GM20000 (cell line): ENCODE data around the gene TTYH1.
"Not testable (repeated sequence)": the region's sequence is repeated elsewhere in the genome, so short reads cannot be mapped to it uniquely, and the experiment has no call there.

Experiments used
- DNase-seq: peaks from one replicate; pipeline ENCODE4 v3.0.0; 2012; ENCODE audit warnings: low spot score
- CTCF ChIP-seq: IDR thresholded peaks from 2 replicates; pipeline ENCODE4 v1.5.1; 2012; ENCODE audit warnings: mild to moderate bottlenecking, control low read depth; ENCODE audit errors: extremely low read depth, missing control alignments

Gene TTYH1

DNA sequence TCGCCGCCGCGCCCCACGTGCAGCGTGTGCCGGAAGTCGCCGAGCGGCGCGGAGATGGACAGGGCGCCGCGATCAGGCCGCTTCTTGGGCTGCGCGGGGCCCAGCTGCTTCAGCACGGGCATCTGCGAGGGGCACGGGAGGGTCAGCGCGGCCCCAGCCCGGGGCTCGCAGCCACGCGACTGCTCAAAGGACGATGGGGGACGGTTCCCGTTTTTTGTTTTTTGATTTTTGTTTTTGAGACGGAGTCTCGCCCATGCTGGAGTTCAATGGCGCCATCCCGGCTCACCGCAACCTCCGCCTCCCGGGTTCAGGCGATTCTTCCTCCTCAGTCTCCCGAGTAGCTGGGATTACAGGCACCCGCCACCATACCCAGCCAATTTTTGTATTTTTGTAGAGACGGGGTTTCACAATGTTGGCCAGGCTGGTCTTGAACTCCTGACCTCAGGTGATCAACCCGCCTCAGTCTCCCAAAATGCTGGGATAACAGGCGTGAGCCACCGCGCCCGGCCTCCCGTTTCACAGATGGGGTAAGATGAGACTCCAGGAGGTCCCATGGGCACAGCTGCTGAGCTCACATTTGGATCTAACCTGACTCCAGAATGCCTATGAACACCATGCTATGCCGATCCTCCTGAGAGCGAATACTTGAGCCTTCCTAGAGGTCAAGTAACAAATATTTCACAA is 50.3 kb downstream of the TTYH1 start:
- no peak for DNase-seq

DNA sequence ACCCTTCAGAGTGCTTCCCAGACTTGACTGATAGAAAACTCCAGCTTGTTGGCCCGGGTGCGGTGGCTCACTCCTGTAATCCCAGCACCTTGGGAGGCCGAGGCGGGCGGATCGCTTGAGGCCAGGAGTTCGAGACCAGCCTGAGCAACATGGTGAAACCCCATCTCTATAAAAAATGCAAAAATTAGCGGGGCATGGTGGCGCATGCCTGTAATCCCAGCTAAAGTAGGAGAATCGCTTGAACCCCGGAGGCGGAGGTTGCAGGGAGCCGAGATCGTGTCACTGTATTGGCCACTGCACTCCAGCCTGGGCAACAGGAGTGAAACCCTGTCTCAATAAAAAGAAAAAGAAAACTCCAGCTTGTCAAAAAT is 50.8 kb downstream of the TTYH1 start:
- not testable (repeated sequence) for DNase-seq

More for the DNA sequence above, 50.3 kb downstream of the TTYH1 start:
- no peak for TF ChIP-seq CTCF

- no peak for TF ChIP-seq CTCF
- DNase-seq: peak; percentile 8
These were observed 54.3 kb downstream of the TTYH1 start for GRCh38 chr19:54469496-54469934.

DNA sequence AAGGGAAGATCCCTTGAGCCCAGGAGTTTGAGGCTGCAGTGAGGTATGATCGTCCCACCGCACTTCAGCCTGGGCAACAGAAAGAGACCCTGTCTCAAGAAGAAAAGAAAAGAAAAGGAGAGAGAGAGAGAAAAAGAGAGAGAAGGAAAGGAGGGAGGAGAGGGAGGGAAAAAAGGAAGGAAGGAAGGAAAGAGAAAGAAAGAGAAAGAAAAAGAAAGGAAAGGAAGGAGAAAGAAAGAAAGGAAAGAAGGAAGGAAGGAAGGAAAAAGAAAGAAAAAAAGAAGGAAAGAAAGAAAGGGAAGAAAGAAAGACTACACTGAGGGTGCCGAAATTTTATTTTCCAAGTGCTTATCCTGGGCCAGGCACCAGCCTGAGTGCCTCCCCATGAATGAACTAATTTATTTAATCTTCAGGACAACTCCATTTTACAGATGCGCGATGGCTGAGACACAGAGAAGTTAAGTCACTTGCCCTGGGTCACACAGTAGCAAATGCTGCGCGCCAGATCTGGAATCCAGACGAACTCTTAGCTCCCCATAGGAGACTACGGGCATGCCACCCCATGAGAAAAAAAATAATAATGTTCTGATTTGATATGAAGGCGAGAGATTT is 55.1 kb downstream of the TTYH1 start:
- DNase-seq: no peak
- no peak for TF ChIP-seq CTCF

DNA sequence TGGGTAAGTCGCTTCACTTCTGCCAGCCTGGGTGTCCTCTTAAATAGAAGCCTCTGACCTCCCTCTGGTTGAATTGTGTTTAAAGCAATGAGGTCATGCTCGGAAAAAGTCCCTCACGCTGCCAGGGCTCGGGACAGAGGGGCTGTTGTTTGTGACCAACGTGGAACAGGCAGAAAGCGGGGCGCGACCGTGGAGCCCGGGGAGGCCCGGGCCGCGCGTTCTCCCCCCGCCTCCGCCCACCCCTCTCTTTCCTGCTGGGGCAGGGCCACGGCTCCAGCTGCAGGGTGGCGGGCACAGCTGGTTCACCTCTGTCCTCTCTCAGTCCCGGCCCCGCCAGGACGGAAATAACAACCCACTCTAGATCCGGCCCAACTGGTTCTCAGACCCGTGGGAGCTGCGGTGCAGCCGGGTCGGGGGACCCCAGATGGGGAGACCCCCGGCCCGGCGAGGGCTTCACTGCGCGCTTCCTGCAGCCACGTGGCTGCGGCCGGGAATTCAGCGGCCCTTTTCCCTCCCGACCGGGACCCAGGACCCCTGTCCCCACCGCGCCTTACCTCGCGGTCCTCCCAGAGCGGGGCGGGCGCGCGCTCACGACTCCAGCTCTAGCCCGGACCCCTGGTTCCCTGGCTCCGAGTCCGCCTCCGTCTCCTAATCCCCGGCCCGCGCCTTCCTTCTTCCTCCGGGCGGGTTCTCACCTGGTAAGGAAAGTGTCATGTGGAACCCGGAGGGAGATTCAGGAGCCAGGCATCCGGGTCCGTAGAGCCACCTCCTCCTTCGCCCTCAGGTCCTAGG is 55.9 kb downstream of the TTYH1 start:
- DNase-seq: peak; percentile 55
- TF ChIP-seq CTCF: no peak

GRCh38 chr19:54473071-54473891 is 58.0 kb downstream of the TTYH1 start, which contains the start of gene CDC42EP5:
Gene CDC42EP5 (minus strand): TSS chr19:54473296. CDS start chr19:54465547, 7,749 bp downstream.
- no peak for TF ChIP-seq CTCF
- peak; percentile 32 for DNase-seq

- no peak for TF ChIP-seq CTCF
These were observed 58.7 kb downstream of the TTYH1 start for GRCh38 chr19:54473892-54474372.

More at GRCh38 chr19:54473892-54474372, 58.7 kb downstream of the TTYH1 start:
- no peak for DNase-seq
